Measurements from ENCODE around the gene BORCS6. TPM values are rescaled to one million over a fixed set of nuclear protein-coding genes. Genes with fewer than 3 reads are reported as not detected.

BORCS6 gene
- total RNA-seq, 1 experiment from 2014 or later, result 6.4 TPM

DNA sequence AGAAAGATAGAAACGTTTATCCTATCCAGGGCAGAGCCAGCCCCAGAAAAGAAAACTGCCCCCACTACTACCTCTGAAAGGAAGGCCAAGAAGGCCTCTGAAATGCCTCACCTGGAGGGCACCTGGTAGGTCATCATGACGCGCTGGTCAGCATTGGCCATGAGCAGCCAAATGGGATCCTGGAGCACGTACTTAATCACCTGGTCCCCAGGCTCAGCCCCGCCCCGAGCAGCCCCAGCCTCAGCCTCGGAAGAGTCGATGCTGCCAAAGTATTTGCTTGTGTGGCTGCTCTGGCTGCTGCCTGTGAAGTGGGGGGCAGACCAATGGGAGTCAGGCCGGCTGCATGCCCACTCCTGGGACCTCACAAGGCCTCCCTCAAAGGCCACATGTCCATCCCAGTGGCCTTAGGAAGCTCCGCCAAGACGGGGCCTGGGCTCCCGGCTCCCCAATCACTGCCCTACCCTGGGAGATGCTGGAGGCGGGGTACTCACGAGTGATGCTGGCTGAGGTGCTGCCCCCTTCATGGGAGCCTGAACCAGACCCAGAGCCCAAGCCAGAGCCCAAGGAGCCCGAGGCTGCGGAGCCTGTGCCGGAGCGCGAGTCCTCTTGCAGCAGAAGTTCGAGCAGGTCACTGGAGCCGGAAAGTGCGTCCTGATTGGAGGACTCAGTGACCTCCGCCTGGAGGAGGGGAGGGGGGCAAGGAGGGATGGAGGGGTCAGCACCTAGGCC is 47.7 kb downstream of the BORCS6 start (continued):
- TF ChIP-seq CEBPB (IDR thresholded peaks at IDR 0.05; ENCODE audit: low read depth), result no peak
- TF ChIP-seq ZBTB33 (IDR thresholded peaks at IDR 0.05; ENCODE audit: extremely low read depth, insufficient replicate concordance, low read length), result no peak
- TF ChIP-seq SP1 (IDR thresholded peaks at IDR 0.05; ENCODE audit: low read depth), result no peak
- no peak for TF ChIP-seq TCF7L2 (IDR thresholded peaks at IDR 0.05; ENCODE audit: borderline replicate concordance, extremely low read depth, insufficient read depth, insufficient read length)
- no peak for TF ChIP-seq CBX3 (IDR thresholded peaks at IDR 0.05; ENCODE audit: low read depth)
- TF ChIP-seq ATF3 (IDR thresholded peaks at IDR 0.05), result no peak
- no peak for TF ChIP-seq SRF (IDR thresholded peaks at IDR 0.05; ENCODE audit: low read depth)
- no peak for TF ChIP-seq ELF1 (IDR thresholded peaks at IDR 0.05; ENCODE audit: borderline replicate concordance, low read depth)
- no peak for TF ChIP-seq POLR2A (IDR thresholded peaks at IDR 0.05; ENCODE audit: borderline replicate concordance, extremely low read depth, insufficient read depth, insufficient read length)
- TF ChIP-seq EZH2phosphoT487 (IDR thresholded peaks at IDR 0.05; ENCODE audit: borderline replicate concordance), result no peak

- no peaks in the 10 kb centered on the region for H3K79me2 ChIP-seq (ENCODE audit: insufficient read depth, low read length)
- H3K9me2 ChIP-seq (ENCODE audit: insufficient read depth), result no peaks in the 10 kb centered on the region
- no peaks in the 10 kb centered on the region for H3K9me3 ChIP-seq (ENCODE audit: control insufficient read depth in 1 of 2, insufficient read depth in 1 of 2, low read depth in 1 of 2, low read length in 2 of 2)
- ChIA-PET CTCF (interaction anchor here (1.6 kb wide), 1 partner anchor 9 kb away, joined by 4 read pairs; no protein-coding TSS in a partner anchor), POLR2A (interaction anchor here (1.1 kb wide), 1 partner anchor 9 kb away, joined by 4 read pairs; no protein-coding TSS in a partner anchor), RAD21 (ENCODE audit: low non-redundant PET in 1 of 2, low total read pairs in 2 of 2, uncharacterized antibody in 2 of 2, unreplicated experiment in 2 of 2) (no interaction called here)
- H3K36me3 ChIP-seq (ENCODE audit: control insufficient read depth in 1 of 2, insufficient read depth in 2 of 2, low read length in 2 of 2), result peaks cover 19 to 47% of the 10 kb centered on the region in 2 experiments
- no peak overlapping the region for H3K27ac ChIP-seq (ENCODE audit: low read depth, low read length)
- no peak overlapping the region for H3K4me3 ChIP-seq (replicated peaks in 1 of 2; ENCODE audit: low read depth in 1 of 2, low read length in 2 of 2)
- H3K9ac ChIP-seq (ENCODE audit: low read length), result no peak overlapping the region
- BruUV-seq (replicated peaks), result no TSS peak
- TF ChIP-seq EZH2 (IDR thresholded peaks at IDR 0.05) (no peak), CEBPB (IDR thresholded peaks at IDR 0.05; ENCODE audit: low read depth) (no peak)
- TF ChIP-seq, protein P1, sequence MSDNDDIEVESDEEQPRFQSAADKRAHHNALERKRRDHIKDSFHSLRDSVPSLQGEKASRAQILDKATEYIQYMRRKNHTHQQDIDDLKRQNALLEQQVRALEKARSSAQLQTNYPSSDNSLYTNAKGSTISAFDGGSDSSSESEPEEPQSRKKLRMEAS (IDR thresholded peaks at IDR 0.05), result no peak
- no peak for ATAC-seq
- no peak overlapping the region for H2AFZ ChIP-seq (ENCODE audit: low read depth, low read length, poor library complexity, severe bottlenecking)
- no peak overlapping the region for H3K4me2 ChIP-seq (ENCODE audit: low read length)
- no peaks in the 10 kb centered on the region for H3K27me3 ChIP-seq (ENCODE audit: insufficient read depth, low read length)
- H3K4me1 ChIP-seq (ENCODE audit: control insufficient read depth in 1 of 2, insufficient read depth in 2 of 2, low read length in 2 of 2), result peaks cover 15 to 42% of the 10 kb centered on the region in 2 experiments
- 0 out of 2 replicates have a peak, but pooled peaks cover 6% of the 10 kb centered on the region for H4K20me1 ChIP-seq (ENCODE audit: insufficient read depth)
- intact Hi-C loops (cut with micrococcal nuclease), result no loop called here
- DNase-seq (ENCODE audit: low read depth, low spot score), result no peak
Measured at GRCh38 chr17:8141741-8142140, 48.2 kb downstream of the BORCS6 start.
